NCI-H146 treated with DMSO at 0.1 percent for 48 hours (cell line): ENCODE data around the gene SORL1.
"Not testable (repeated sequence)": the region's sequence is repeated elsewhere in the genome, so short reads cannot be mapped to it uniquely, and the experiment has no call there.

Experiments used
- DNase-seq: peaks from one replicate; lab custom pipeline; 2025; ENCODE audit not compliant: unreplicated experiment; lab: John Stamatoyannopoulos, UW

The SORL1 gene

GRCh38 chr11:121451986-121452608, at the start of gene SORL1:
SORL1 (plus strand) TSS chr11:121452314; CDS start chr11:121452332, 18 bp downstream.
- DNase-seq: peak; percentile 68

GRCh38 chr11:121405646-121406045, 46.5 kb upstream of the SORL1 start:
- no peak for DNase-seq

GRCh38 chr11:121406291-121406690, 45.8 kb upstream of the SORL1 start:
- no peak for DNase-seq

GRCh38 chr11:121408830-121409229, 43.3 kb upstream of the SORL1 start:
- no peak for DNase-seq

GRCh38 chr11:121410041-121410440, 42.1 kb upstream of the SORL1 start:
- not testable (repeated sequence) for DNase-seq

- not testable (repeated sequence) for DNase-seq
Measured at GRCh38 chr11:121411330-121411729, 40.8 kb upstream of the SORL1 start.

GRCh38 chr11:121412000-121412587, 40.0 kb upstream of the SORL1 start:
- no peak for DNase-seq

- DNase-seq: no peak
Measured at GRCh38 chr11:121412711-121413415, 39.3 kb upstream of the SORL1 start.

- DNase-seq: no peak
Measured at GRCh38 chr11:121414141-121414913, 37.8 kb upstream of the SORL1 start.

- no peak for DNase-seq
Measured at GRCh38 chr11:121415856-121416255, 36.3 kb upstream of the SORL1 start.

- DNase-seq: no peak
Measured at GRCh38 chr11:121417055-121417551, 35.0 kb upstream of the SORL1 start.

- DNase-seq: no peak
Measured at GRCh38 chr11:121417607-121418006, 34.5 kb upstream of the SORL1 start.

- DNase-seq: no peak
Measured at GRCh38 chr11:121418625-121419114, 33.4 kb upstream of the SORL1 start.

- DNase-seq: no peak
Measured at GRCh38 chr11:121419836-121420235, 32.3 kb upstream of the SORL1 start.

- DNase-seq: no peak
Measured at GRCh38 chr11:121420398-121420797, 31.7 kb upstream of the SORL1 start.

- DNase-seq: peak; percentile 11
Measured at GRCh38 chr11:121421149-121421901, 30.8 kb upstream of the SORL1 start.

GRCh38 chr11:121422675-121423074, 29.4 kb upstream of the SORL1 start:
- DNase-seq: no peak

GRCh38 chr11:121425828-121426227, 26.3 kb upstream of the SORL1 start:
- DNase-seq: no peak

GRCh38 chr11:121426476-121427399, 25.4 kb upstream of the SORL1 start:
- DNase-seq: no peak
